GM23248 (cell line): Measurements from ENCODE around the gene NYAP1. TPM values are rescaled to one million over a fixed set of nuclear protein-coding genes. Genes with fewer than 3 reads are reported as not detected.

Experiments used
- DNase-seq: peaks from one replicate; pipeline ENCODE4 v3.0.0-alpha.2; 2015
- H2AFZ ChIP-seq: fragments of 200-600 bp; sonication (generic); 2 replicates; pipeline ENCODE4 v1.6.1; 2016; ENCODE audit warnings: antibody characterized with exemption
- H3F3A ChIP-seq: fragments of 200-600 bp; sonication (generic); 2 replicates; pipeline ENCODE4 v1.6.1; 2016; ENCODE audit warnings: mild to moderate bottlenecking, antibody characterized with exemption, mixed run types; ENCODE audit not compliant: insufficient read depth
- H3K27ac ChIP-seq: fragments of 200-600 bp; sonication (generic); 2 replicates; pipeline ENCODE4 v1.5.1; 2016; ENCODE audit warnings: mild to moderate bottlenecking
- H3K27me3 ChIP-seq: fragments of 200-600 bp; sonication (generic); replicated peaks from 2 replicates; pipeline ENCODE4 v1.6.1; 2016; ENCODE audit warnings: mild to moderate bottlenecking; ENCODE audit not compliant: insufficient read depth
- H3K36me3 ChIP-seq: fragments of 200-600 bp; sonication (generic); 2 replicates; pipeline ENCODE4 v1.6.1; 2016; ENCODE audit warnings: low read depth, mild to moderate bottlenecking
- H3K4me1 ChIP-seq: fragments of 200-600 bp; sonication (generic); 2 replicates; pipeline ENCODE4 v1.6.1; 2016; ENCODE audit warnings: mild to moderate bottlenecking; ENCODE audit not compliant: insufficient read depth
- H3K4me2 ChIP-seq: fragments of 200-600 bp; sonication (generic); one replicate; pipeline ENCODE4 v1.6.1; 2016; ENCODE audit warnings: mild to moderate bottlenecking; ENCODE audit not compliant: unreplicated experiment
- H3K4me3 ChIP-seq: fragments of 200-600 bp; sonication (generic); 2 replicates; pipeline ENCODE4 v1.5.1; 2016; ENCODE audit warnings: mild to moderate bottlenecking
- H3K79me2 ChIP-seq: fragments of 200-600 bp; sonication (generic); 2 replicates; pipeline ENCODE4 v1.6.1; 2016; ENCODE audit warnings: mild to moderate bottlenecking; ENCODE audit not compliant: insufficient read depth
- H3K9ac ChIP-seq: fragments of 200-600 bp; sonication (generic); 2 replicates; pipeline ENCODE4 v1.6.1; 2016; ENCODE audit warnings: mild to moderate bottlenecking
- H3K9me2 ChIP-seq: fragments of 200-600 bp; sonication (generic); 2 replicates; pipeline ENCODE4 v1.6.1; 2016; ENCODE audit warnings: mixed run types, mild to moderate bottlenecking, moderate library complexity; ENCODE audit not compliant: insufficient read depth
- H3K9me3 ChIP-seq: fragments of 200-600 bp; sonication (generic); one replicate; pipeline ENCODE4 v1.6.1; 2017; ENCODE audit warnings: low read depth
- H4K20me1 ChIP-seq: fragments of 200-600 bp; sonication (generic); 2 replicates; pipeline ENCODE4 v1.6.0; 2016; ENCODE audit not compliant: insufficient read depth
- EZH2 ChIP-seq: fragments of 200-600 bp; sonication (generic); IDR thresholded peaks from 2 replicates; pipeline ENCODE4 v1.6.1; 2018; ENCODE audit warnings: antibody characterized with exemption, mild to moderate bottlenecking; ENCODE audit not compliant: insufficient read depth, poor library complexity, severe bottlenecking
- EZH2phosphoT487 ChIP-seq: fragments of 200-600 bp; sonication (generic); IDR thresholded peaks from 2 replicates; pipeline ENCODE4 v1.6.1; 2018; ENCODE audit warnings: antibody characterized with exemption, moderate library complexity, mild to moderate bottlenecking, low read depth; ENCODE audit not compliant: insufficient read depth
- WGBS, 2 experiments: methylation state at CpG; one replicate each; pipeline ENCODE4 v1.1.6; 2015 to 2017; ENCODE audit warnings: low lambda C conversion rate in 2 of 2, low coverage in 1 of 2; ENCODE audit errors: missing lambda C conversion rate in 2 of 2; 5-methylcytosine and 5-hydroxymethylcytosine counted together
- in situ Hi-C: fragments of 300-500 bp; cut with MboI; formaldehyde crosslinking; loops from 2 replicates; pipeline ENCODE4 v1.15.0; 2020
- polyA plus RNA-seq: library from polyadenylated mRNA; unstranded; fragments of >200 nt; fragmentation: Nextera tagmentation; extraction: Ambion mirVana; gene quantifications from 2 replicates; pipeline ENCODE4 v1.2.1, GENCODE V29; 2016
- total RNA-seq: library from RNA; depleted of rRNA; stranded (reverse); fragments of >200 nt; shearing (Covaris generic); gene quantifications from 2 replicates; pipeline ENCODE4 v1.2.3, GENCODE V29; 2014

NYAP1 gene
- total and polyA plus RNA-seq, 2 experiments from 2014 or later: not detected

DNA sequence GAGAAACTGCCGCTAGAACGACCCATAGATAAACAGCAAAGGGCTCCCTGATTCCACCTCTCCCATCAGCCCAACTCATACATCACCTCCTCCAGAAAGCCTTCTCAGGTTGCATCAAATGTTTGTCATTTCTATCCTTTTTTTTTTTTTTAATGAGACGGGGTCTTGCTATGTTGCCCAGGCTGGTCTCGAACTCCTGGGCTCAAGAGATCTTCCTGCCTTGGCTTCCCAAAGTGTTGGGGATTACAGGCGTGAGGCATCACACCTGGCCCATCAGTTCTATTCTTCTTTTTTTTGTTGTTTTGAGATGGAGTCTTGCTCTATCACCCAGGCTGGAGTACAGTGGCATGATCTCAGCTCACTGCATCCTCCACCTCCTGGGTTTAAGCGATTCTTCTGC lies 26.7 kb upstream of the NYAP1 start:
- Histone ChIP-seq H3K9me3 (no peaks in the 10 kb centered on the region), H4K20me1 (no peaks in the 10 kb centered on the region), H3K4me3 (no peak overlapping the region), H3F3A (no peaks in the 10 kb centered on the region), H3K27me3 (no peaks in the 10 kb centered on the region), H3K79me2 (no peaks in the 10 kb centered on the region), H3K9ac (no peak overlapping the region), H3K4me2 (no peak overlapping the region), H3K4me1 (no peaks in the 10 kb centered on the region), H2AFZ (no peak overlapping the region), H3K36me3 (no peaks in the 10 kb centered on the region), H3K27ac (no peak overlapping the region), H3K9me2 (no peaks in the 10 kb centered on the region)
- TF ChIP-seq EZH2 (no peak), EZH2phosphoT487 (no peak)
- in situ Hi-C loops: loop anchor here (25.0 kb wide), 1 partner anchor 405 kb away; the partner anchor contains the start of genes SLC12A9 and TRIP6
- no peak for DNase-seq
- 92 to 95% methylated on average over 6 of the region's 6 CpGs for WGBS, 2 experiments

DNA sequence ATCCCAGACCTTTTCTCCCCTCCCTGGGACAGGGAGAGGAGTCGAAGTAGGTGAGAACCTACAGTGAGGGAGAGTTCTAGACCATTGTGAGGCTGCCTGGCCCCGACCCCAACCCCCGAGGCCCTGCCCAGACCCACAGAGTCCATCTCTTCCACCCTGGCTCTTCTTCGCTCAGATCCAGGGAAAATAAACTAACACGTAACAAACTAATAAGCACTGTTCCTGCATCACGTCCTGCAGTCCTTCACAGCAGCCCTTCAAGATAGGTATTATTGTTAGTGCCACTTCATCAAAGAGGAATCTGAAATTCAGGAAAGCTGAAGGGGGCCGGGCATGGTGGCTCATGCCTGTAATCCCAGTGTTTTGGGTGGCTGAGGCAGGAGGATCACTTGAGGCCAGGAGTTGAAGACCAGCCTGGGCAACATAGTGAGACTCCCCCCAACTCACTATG lies 19.5 kb upstream of the NYAP1 start, which contains the start of gene SPACDR:
Gene SPACDR, minus strand, starts transcription at position 51 of the 451 bp plus-strand sequence. CDS start 235 bp downstream, outside the sequence.
- H3K4me2 ChIP-seq: no peak within 1 kb of the TSS
- WGBS, 2 experiments: 43 to 48% methylated on average over 6 to 7 of the region's 7 CpGs
- peak; percentile 30 for DNase-seq

DNA sequence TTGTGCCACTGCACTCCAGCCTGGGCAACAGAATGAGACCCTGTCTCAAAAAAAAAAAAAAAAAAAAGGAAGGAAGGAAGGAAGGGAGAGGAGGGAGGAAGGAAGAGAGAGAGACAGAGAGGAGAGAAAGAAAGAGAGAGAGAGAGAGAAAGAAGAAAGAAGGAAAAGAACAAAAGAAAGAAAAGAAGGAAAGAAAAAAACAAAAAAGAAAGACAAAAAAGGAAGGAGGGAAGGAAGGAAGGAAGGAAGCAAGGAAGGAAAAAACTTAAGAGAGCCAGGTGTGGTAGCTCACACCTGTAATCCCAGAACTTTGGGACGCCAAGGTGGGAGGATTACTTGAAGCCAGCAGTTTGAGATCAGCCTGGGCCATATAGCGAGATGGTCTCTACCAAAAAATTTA lies 18.9 kb upstream of the NYAP1 start:
- H3F3A ChIP-seq: peaks cover 18% of the 10 kb centered on the region
- in situ Hi-C loops: loop anchor here (25.0 kb wide), 1 partner anchor 398 kb away; the partner anchor contains the start of genes SLC12A9 and TRIP6

More for the DNA sequence above, 19.5 kb upstream of the NYAP1 start, which contains the start of gene SPACDR:
- Histone ChIP-seq H3K9ac (no peak within 1 kb of the TSS), H3F3A (peaks cover 18% of the 10 kb centered on the region), H3K36me3 (0 out of 2 replicates have a peak, but pooled peaks cover 3% of the 10 kb centered on the region), H4K20me1 (no peaks in the 10 kb centered on the region), H3K4me1 (peaks cover 18% of the 10 kb centered on the region), H3K4me3 (no peak within 1 kb of the TSS), H3K27me3 (no peaks in the 10 kb centered on the region), H3K9me2 (no peaks in the 10 kb centered on the region), H3K9me3 (no peaks in the 10 kb centered on the region), H2AFZ (no peak within 1 kb of the TSS), H3K27ac (no peak within 1 kb of the TSS), H3K79me2 (no peaks in the 10 kb centered on the region)
- TF ChIP-seq EZH2: no peak
- no peak for TF ChIP-seq EZH2phosphoT487
- in situ Hi-C loops: loop anchor here (25.0 kb wide), 1 partner anchor 398 kb away; the partner anchor contains the start of genes SLC12A9 and TRIP6

GRCh38 chr7:100465299-100465698 lies 18.4 kb upstream of the NYAP1 start:
- 0 out of 2 replicates have a peak, but pooled peaks cover 3% of the 10 kb centered on the region for H3K36me3 ChIP-seq
- H2AFZ ChIP-seq: no peak overlapping the region
- WGBS, 2 experiments: 58 to 64% methylated on average over 8 of the region's 8 CpGs
- H3K9me2 ChIP-seq: no peaks in the 10 kb centered on the region
- in situ Hi-C loops: loop anchor here (25.0 kb wide), 1 partner anchor 397 kb away; the partner anchor contains the start of genes SLC12A9 and TRIP6
- H3K9ac ChIP-seq: no peak overlapping the region
- no peaks in the 10 kb centered on the region for H4K20me1 ChIP-seq
- peaks cover 18% of the 10 kb centered on the region for H3K4me1 ChIP-seq
- peak; percentile 29 for DNase-seq
- no peaks in the 10 kb centered on the region for H3K79me2 ChIP-seq
- no peaks in the 10 kb centered on the region for H3K9me3 ChIP-seq
- TF ChIP-seq EZH2 (no peak), EZH2phosphoT487 (no peak)
- peaks cover 18% of the 10 kb centered on the region for H3F3A ChIP-seq
- H3K27ac ChIP-seq: no peak overlapping the region
- H3K4me3 ChIP-seq: no peak overlapping the region
- H3K27me3 ChIP-seq: no peaks in the 10 kb centered on the region
- H3K4me2 ChIP-seq: no peak overlapping the region

More for the DNA sequence above, 18.9 kb upstream of the NYAP1 start:
- H3K4me2 ChIP-seq: no peak overlapping the region
- no peaks in the 10 kb centered on the region for H3K27me3 ChIP-seq
- H2AFZ ChIP-seq: no peak overlapping the region
- DNase-seq: no peak
- H3K9me3 ChIP-seq: no peaks in the 10 kb centered on the region
- H3K9ac ChIP-seq: no peak overlapping the region
- H3K4me1 ChIP-seq: peaks cover 18% of the 10 kb centered on the region
- H3K4me3 ChIP-seq: no peak overlapping the region
- no peaks in the 10 kb centered on the region for H3K79me2 ChIP-seq
- H3K36me3 ChIP-seq: 0 out of 2 replicates have a peak, but pooled peaks cover 3% of the 10 kb centered on the region
- H3K9me2 ChIP-seq: no peaks in the 10 kb centered on the region
- 91 to 97% methylated on average over 2 of the region's 2 CpGs for WGBS, 2 experiments
- no peak for TF ChIP-seq EZH2
- TF ChIP-seq EZH2phosphoT487: no peak
- no peak overlapping the region for H3K27ac ChIP-seq
- no peaks in the 10 kb centered on the region for H4K20me1 ChIP-seq
